Stimulated activated CD4-positive, alpha-beta T cell treated with anti-CD3 and anti-CD28 coated beads, Interleukin-12 subunit alpha, Interleukin-12 subunit beta, amount 100 ng/mL, for 48 hours (primary cell): Measurements from ENCODE around the gene ZG16.
"Not testable (repeated sequence)": the region's sequence is repeated elsewhere in the genome, so short reads cannot be mapped to it uniquely, and the experiment has no call there.

ENCODE experiments used
- DNase-seq, 3 donors: peaks; one replicate each; pipeline ENCODE4 v3.0.0-alpha.2; 2020; ENCODE audit warnings: low read depth in 2 of 3, low spot score in 1 of 3

Gene ZG16

DNA sequence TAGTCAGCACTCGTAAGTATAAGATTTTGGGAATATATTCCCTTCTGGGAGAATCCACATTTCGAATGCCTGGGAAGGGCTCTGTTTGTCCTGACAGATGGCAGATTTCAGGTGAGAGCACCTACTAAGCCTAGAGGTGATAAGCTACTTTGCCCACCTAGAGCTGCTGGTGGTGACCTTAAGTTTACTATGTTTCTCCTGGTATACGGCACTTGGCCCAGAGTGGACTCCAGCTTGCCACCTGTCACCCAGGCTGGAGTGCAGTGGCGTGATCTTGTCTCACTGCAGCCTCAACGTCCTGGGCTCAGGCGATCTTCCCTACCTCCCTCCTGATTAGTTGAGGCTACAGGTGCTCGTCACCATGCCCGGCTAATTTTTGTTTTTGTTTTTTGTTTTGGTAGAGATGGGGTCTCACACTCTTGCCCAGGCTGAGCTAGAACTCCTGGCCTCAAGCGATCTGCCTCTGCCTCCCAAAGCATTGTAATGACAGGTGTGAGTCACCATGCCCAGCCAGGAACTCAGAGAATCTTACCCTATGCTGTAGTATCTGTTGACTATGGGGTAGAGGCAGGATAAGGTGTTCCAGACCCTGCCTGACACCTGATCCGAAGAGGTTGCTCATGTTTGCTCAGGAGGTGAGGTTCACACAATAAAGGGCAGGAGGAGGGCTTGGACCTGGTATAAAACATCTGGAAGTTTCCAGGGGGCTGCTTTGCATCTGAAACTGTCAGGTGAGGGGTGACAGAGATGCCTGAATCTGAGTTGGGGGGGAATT lies at the start of gene ZG16:
Gene ZG16, plus strand, starts transcription at position 681 of the 775 bp plus-strand sequence. CDS start 1,011 bp downstream, outside the sequence.
- no peak for DNase-seq

- no peak for DNase-seq
Observed at GRCh38 chr16:29729116-29729521, 48.9 kb upstream of the ZG16 start.

DNA sequence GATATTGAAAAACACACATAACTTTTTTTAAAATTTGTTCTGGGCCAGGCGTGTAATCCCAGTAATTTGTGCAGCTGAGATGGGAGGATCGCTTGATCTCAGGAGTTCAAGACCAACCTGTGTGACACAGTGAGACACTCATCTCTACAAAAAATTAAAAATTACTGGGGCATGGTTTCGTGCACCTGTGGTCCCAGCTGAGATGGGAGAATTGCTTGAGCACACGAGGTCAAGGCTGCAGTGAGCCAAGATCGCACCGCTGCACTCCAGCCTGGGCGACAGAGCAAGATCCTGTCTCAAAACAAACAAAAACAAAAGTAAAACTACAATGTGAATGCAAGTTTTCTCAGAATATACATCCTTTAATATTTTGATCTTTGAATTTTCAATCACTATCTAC lies 47.4 kb upstream of the ZG16 start:
- DNase-seq = no peak

- DNase-seq = peak; percentile 73 to 82 (median 74)
Observed at GRCh38 chr16:29731768-29732601, 46.1 kb upstream of the ZG16 start.

DNA sequence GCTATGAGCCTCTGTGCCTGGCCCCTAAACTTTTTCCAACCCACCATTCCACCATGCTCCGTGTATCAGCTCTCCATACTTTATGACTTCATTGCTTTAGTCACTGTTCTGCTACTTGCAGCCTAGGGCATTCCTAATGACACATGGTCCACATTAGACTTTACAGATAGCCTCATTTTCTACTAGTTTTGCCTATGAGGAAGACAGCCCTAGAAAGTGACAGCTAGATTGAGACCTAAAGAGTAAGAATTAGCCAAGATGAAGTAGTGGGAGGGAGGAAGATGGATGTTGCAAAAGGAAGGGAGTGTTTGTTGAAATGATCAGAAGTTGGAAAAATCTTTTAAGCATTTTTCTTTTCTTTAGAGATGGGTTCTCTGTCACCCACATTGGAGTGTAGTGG lies 43.3 kb upstream of the ZG16 start:
- DNase-seq = no peak

GRCh38 chr16:29736112-29736511 lies 41.9 kb upstream of the ZG16 start:
- DNase-seq = no peak

GRCh38 chr16:29736764-29737163 lies 41.3 kb upstream of the ZG16 start:
- no peak for DNase-seq

GRCh38 chr16:29737713-29738112 lies 40.3 kb upstream of the ZG16 start:
- no peak for DNase-seq

DNA sequence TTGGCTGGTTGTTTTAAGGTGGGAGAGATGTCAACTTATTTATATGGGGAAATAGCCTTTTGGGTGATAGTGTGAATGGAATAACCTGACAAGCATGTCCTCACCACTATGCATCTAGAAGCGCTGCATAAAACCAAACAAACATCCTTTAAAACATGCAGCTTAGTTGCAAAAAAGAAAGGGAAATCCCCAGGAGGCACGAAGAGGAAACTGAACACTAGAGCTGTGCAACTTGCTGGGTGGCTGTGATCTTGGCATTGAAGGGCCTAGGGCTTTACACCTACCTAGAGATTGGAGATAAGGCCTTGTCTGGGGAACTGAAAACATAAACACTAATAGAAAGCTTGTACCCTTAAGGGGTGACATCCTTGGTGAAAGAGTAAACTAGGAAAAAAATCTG lies 39.5 kb upstream of the ZG16 start:
- peak in 1 of 3 donors; percentile 30 for DNase-seq

GRCh38 chr16:29739927-29740629 lies 38.0 kb upstream of the ZG16 start:
- not testable (repeated sequence) for DNase-seq

GRCh38 chr16:29740630-29741015 lies 37.4 kb upstream of the ZG16 start:
- not testable (repeated sequence) for DNase-seq

DNA sequence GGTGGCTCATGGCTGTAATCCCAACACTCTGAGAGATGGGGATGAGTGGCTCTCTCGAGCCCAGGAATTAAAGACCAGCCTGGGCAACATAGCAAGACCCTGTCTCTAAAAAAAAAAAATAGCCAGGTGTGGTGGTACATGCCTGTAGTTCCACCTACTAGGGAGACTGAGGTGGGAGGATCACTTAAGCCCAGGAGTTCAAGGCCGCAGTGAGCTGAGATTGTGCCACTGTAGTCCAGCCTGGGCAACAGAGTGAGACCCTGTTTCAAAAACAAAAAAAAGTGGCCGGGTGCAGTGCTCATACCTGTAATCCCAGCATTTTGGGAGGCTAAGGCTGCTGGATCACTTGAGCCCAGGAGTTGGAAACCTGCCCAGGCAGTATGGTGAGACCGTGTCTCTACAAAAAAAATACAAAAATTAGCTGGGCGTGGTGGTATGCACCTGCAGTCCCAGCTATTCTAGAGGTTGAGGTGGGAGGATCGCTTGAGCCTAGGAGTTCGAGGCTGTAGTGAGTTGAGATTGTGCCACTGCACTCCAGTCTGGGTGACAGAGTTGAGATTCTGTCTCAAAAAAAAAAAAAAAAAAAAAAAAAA lies 35.3 kb upstream of the ZG16 start:
- DNase-seq = no peak

DNA sequence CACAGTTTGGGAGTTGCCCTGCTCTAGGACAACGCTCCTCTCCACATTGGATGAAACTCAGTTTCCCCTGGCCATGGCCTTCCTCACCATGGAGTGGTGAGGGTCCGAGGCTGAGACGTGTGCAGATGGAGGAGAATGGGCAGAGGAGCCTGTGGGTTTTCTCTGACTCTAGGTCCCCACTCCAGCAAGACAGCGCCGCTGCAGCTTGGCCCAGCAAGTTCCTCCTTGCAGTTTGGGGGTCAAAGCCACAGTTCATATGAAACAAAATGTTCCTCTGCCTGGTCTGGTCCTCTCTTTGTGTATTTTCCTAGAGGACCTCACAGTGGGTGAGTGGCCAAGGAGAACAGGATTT lies 34.6 kb upstream of the ZG16 start:
- DNase-seq = no peak

GRCh38 chr16:29743827-29744531 lies 34.1 kb upstream of the ZG16 start:
- DNase-seq = no peak

DNA sequence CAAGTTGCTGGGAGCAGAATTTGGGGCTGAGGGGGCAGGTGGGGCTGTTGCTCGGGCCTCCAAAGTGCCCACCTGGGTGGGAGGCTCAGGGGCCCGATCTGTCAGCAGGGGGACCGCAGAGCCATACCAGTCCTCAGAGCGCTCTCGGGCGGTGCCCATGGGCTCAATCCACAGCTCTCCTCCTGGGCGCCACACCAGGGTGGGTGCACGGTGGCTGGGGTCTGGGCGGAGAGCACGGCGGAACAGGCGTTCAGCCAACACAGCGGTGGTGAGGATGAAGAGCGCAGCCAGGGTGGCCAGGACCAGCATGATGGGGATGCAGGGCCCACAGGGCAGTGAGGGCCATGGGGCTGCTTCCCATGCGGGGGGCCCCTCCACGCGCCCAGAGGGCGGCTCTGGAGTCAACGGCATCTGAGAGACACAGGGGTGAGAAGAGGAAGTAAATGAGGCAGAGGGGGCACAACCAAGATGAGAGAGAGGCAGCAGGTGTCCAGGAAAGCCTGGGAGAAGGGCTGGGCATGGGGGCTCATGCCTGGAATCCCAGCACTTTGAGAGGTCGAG lies 33.4 kb upstream of the ZG16 start:
- no peak for DNase-seq

DNA sequence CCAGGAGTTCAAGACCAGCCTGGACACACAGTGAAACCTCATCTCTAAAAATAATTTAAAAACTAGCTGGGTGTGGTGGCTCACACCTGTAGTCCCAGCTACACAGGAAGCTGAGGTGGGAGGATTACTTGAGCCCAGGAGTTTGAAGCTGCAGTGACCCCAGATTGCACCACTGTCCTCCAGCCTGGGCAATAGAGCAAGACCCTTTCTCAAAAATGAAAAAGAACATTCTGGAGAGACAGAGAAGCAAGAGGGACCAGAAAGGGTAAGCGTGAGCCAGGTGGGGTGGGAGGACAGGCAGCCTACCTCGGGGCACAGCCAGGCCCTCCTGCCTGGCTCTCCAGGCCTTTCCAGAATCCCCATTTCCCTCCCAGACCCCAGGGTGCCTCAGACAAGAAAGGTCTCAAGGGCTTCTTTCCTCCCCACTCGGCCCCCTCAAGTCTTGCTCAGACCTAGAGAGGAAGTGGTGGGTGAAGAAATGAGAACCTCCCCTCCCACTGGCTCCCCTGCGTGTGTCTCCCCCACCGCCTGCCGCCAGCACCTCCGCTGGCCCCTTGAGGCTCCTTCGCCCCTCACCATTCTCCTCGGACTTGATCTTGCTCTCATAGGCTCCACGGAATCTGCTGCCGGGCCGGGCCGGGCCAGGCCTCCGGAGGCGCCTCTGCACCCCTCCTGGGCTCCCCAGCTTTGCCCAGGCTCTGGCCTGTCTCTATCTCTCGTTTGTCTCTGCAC lies 32.8 kb upstream of the ZG16 start:
- peak in 2 of 3 donors; percentile 25 to 50 for DNase-seq

DNA sequence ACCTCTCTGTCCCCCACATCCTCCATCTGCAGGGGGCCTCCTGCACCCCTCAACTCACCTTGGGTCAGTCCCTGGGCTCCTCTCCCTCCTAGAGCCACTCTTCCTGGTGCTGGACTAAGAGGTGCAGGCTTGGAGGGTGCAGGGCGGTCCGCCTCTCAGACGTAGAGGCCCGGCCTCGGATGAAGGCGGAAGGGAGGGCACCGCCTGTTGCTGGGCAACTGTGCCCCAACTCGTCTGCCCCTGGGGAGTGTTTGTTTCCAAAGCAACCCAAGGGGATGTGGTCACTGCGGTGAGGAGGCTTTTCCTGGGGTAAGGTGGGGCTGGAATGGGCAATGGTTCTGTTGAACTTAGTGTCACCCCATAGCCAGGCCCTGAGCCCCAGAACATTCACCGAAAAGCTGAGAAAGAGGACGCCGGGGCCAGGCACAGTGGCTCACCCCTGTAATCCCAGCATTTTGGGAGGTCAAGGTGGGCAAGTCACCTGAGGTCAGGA lies 32.2 kb upstream of the ZG16 start, which contains the start of gene C16orf54:
Gene C16orf54, minus strand, starts transcription at position 138 of the 493 bp plus-strand sequence. CDS start 1,039 bp downstream, outside the sequence.
- peak; percentile 74 to 80 (median 78) for DNase-seq

DNA sequence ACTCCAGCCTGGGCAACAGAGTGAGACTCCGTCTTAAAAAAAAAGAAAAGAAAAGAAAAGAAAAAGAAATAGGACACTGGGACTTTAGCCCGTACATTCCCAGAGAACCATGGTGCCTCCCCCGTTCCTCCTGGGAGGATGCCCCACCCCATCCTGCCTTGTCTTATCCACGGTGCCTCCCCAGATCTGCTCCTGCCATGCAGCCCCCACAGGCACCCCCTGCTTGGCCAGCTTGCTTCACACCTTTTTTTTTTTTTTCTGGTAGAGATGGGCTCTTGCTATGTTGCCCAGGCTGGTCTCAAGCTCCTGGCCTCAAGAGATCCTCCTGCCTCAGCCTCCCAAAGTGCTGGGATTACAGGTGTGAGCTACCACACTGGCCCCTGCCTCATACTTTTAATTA lies 31.5 kb upstream of the ZG16 start:
- DNase-seq = not testable (repeated sequence)
